OCI-LY1 (cell line): ENCODE measurements around the gene ELN.

ENCODE experiments used
- EZH2 ChIP-seq: fragments of 200-600 bp; sonication (generic), shearing (Covaris generic); IDR thresholded peaks from 2 replicates; pipeline ENCODE4 v1.8.0; 2017; ENCODE audit warnings: borderline replicate concordance, mixed run types, mild to moderate bottlenecking, antibody characterized with exemption, low read length, moderate library complexity, mixed read lengths
- TF ChIP-seq, protein P1 (sequence below): fragments of 200-600 bp; sonication (generic), shearing (Covaris generic); IDR thresholded peaks from 2 replicates; pipeline ENCODE4 v1.5.1; 2017; ENCODE audit warnings: mild to moderate bottlenecking, antibody characterized with exemption, low read length, moderate library complexity, mixed read lengths

DNA sequence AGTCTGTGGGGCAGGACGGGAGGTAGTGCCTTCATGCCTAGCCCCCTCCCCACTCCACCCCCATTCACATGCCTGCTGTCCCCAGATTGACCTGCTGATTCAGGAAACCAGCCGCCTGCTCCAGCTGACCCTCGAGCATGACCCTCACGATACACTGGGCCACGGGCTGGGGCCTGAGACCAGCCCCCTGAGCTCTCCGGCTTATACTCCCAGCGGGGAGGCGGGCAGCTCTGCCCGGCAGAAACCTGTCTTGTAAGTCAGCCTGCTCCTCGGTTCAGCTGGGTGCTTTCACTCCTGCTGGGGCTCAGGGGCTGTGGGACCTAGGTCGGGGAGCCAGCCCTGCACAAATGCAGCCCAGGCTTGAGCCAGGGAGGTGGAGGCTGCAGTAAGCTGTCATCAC, 78.0 kb downstream of the ELN start:
- TF ChIP-seq, protein P1, sequence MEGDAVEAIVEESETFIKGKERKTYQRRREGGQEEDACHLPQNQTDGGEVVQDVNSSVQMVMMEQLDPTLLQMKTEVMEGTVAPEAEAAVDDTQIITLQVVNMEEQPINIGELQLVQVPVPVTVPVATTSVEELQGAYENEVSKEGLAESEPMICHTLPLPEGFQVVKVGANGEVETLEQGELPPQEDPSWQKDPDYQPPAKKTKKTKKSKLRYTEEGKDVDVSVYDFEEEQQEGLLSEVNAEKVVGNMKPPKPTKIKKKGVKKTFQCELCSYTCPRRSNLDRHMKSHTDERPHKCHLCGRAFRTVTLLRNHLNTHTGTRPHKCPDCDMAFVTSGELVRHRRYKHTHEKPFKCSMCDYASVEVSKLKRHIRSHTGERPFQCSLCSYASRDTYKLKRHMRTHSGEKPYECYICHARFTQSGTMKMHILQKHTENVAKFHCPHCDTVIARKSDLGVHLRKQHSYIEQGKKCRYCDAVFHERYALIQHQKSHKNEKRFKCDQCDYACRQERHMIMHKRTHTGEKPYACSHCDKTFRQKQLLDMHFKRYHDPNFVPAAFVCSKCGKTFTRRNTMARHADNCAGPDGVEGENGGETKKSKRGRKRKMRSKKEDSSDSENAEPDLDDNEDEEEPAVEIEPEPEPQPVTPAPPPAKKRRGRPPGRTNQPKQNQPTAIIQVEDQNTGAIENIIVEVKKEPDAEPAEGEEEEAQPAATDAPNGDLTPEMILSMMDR, result no peak
- TF ChIP-seq EZH2, result no peak
